Thyroid gland (tissue), 4 donors: ENCODE results near the gene REXO4.

Experiments
- POLR2A ChIP-seq, 2 donors: fragments of 450-650 bp; IDR thresholded peaks; one replicate each; pipeline ENCODE4 v1.6.1; 2017; ENCODE audit warnings: antibody characterized with exemption in 2 of 2, mild to moderate bottlenecking in 2 of 2, moderate library complexity in 1 of 2
- TF ChIP-seq, protein P1 (sequence below), 6 experiments: fragments of 200-600 bp in 3 of 6; fragments of 450-650 bp in 3 of 6; sonication (generic) in 3 of 6; IDR thresholded peaks; one replicate each; pipeline ENCODE4 v1.5.1; 2016 to 2019; ENCODE audit warnings: antibody characterized with exemption in 6 of 6, mild to moderate bottlenecking in 2 of 6, inconsistent platforms in 1 of 6, moderate library complexity in 1 of 6

DNA sequence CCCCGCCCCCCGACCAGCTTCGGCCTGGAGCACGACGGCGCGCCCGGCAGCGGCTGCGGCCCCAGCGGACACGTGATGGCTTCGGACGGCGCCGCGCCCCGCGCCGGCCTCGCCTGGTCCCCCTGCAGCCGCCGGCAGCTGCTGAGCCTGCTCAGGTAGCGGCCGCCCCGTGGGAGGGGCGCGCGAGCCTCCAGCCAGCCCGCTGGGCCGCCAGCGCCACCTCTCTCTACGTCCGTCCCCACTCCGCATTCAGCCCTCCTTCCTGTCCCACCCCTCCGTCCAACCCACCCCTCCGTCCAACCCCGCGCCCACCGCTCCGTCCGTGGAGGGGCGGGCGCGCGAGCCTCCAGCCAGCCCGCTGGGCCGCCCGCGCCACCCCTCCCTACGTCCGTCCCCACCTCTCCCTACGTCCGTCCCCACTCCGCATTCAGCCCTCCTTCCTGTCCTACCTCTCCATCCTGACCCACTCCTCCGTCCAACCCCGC, 10.8 kb upstream of the REXO4 start:
- TF ChIP-seq, protein P1, sequence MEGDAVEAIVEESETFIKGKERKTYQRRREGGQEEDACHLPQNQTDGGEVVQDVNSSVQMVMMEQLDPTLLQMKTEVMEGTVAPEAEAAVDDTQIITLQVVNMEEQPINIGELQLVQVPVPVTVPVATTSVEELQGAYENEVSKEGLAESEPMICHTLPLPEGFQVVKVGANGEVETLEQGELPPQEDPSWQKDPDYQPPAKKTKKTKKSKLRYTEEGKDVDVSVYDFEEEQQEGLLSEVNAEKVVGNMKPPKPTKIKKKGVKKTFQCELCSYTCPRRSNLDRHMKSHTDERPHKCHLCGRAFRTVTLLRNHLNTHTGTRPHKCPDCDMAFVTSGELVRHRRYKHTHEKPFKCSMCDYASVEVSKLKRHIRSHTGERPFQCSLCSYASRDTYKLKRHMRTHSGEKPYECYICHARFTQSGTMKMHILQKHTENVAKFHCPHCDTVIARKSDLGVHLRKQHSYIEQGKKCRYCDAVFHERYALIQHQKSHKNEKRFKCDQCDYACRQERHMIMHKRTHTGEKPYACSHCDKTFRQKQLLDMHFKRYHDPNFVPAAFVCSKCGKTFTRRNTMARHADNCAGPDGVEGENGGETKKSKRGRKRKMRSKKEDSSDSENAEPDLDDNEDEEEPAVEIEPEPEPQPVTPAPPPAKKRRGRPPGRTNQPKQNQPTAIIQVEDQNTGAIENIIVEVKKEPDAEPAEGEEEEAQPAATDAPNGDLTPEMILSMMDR (IDR thresholded peaks at IDR 0.05), result no peak
- TF ChIP-seq POLR2A (IDR thresholded peaks at IDR 0.05), result no peak
